NCI-H2107 treated with DMSO at 0.1 percent for 48 hours (cell line): Measurements from ENCODE around the gene JAM3.
A peak's percentile ranks its signal among the peaks of the same experiment; 100 is the strongest.
"Not testable (repeated sequence)": the region's sequence is repeated elsewhere in the genome, so short reads cannot be mapped to it uniquely, and the experiment has no call there.

ENCODE experiments used
- DNase-seq: peaks from one replicate; lab custom pipeline; 2025; ENCODE audit not compliant: unreplicated experiment; lab: John Stamatoyannopoulos, UW

The JAM3 gene

DNA sequence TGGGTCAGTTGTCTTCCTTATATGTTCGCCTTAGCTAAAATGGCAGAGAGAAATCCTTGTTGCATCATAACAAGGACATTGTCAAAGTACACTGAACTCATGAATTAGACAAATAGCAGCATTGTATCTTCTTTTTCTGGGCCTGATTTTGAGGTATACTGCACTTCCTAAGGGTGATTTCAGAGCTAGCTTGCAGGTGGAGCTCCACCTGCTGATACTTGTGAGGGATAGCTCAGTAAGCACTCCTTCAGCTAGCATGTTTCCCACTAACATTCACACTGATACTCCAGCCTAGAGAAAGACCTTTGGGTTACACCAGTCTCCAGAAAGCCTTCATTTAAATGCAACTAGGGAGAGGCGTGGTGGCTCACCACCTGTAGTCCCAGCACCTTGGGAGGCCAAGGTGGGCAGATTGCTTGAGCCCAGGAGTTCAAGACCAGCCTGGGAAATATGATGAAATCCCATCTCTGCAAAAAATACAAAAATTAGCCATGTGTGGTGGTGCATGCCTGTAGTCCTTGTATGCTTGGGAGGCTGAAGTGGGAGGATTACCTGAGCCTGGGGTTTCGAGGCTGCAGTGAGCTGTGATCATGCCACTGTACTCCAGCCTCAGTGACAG lies 29.8 kb downstream of the JAM3 start:
- peak; percentile 35 for DNase-seq

DNA sequence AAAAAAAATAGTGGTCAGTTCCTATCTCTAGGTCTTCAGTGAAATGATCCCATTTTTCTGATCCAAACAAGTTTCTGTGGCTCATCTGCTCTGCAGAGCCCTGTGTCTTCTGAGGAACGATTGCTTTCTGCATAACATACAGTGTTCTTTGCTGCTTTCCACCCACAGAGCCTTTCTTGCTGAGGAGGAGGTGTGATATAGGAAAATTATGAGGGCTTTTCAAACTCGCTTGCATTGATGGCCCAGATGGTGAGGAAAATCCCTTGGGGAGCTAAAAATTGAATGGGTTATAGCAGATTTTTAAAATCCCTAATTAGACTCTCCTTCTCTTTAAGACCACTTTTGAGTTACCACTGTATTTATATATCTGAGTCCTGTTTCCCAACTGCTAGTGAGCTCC lies 31.3 kb downstream of the JAM3 start:
- DNase-seq, result no peak

DNA sequence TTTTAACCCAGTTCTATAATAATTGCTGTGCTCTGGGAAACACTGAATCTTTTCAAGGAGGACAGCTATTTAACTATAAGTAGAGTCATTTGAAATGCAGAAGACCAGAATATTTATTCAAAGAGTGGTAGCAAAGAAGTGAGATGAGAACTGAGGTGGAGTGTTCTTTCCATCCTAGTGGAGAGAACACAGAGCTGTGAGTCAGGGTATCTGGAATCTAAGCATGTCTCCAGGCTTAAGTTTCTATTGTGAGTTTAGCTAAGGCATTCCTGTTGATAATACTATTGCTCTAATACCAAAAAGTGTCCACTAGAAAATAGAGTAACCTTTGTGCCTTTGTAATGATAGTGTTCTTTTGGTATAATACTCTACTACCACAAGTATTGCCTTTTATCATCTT lies 32.4 kb downstream of the JAM3 start:
- DNase-seq, result no peak

DNA sequence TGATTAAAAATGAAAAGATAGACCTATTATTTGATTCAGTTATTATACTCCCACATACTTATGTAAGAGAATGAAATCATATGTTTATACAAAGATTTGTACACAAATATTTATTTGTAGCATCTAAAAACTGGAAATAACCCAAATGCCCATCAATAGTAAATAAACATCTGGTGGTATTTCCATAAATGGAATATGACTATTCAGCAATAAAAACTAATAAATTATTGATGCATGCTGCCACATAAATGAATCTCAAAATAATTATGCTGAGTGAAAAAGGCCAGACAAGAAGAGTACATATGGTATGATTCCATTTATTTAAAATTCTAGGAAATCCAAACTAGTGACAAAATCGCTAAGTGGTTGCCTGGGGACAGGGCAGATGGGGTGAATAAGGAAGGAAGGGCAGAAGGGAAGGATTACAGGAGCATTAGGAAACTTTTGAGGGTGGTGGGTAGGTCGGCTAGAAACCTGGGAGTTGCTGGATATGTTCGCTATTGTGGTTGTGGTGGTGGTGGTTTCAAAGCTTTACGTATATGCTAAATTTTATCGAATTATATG lies 41.5 kb downstream of the JAM3 start:
- no peak for DNase-seq

DNA sequence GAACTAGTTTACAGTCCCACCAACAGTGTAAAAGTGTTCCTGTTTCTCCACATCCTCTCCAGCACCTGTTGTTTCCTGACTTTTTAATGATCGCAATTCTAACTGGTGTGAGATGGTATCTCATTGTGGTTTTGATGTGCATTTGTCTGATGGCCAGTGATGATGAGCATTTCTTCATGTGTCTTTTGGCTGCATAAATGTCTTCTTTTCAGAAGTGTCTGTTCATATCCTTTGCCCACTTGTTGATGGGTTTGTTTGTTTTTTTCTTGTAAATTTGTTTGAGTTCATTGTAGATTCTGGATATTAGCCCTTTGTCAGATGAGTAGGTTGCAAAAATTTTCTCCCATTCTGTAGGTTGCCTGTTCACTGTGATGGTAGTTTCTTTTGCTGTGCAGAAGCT lies 44.9 kb downstream of the JAM3 start:
- DNase-seq, result not testable (repeated sequence)

DNA sequence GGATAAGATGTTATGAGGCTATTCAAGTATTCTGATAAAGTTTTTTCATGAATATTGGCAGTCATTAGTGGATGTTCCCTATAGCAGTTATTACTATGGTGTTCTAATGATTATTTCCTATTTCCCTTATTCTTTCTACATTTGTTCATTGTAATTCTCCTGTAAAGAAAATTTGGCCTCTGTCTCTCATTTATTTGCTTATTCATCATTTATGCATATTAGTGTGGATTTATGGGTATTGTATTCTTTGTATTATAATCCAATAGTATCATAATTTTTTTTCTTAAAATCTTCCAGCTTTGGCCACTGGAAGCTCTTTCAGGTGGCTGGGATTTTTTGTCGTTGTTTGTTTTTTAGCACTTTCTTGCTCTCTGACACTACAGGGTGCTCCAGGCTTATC lies 47.3 kb downstream of the JAM3 start:
- no peak for DNase-seq

DNA sequence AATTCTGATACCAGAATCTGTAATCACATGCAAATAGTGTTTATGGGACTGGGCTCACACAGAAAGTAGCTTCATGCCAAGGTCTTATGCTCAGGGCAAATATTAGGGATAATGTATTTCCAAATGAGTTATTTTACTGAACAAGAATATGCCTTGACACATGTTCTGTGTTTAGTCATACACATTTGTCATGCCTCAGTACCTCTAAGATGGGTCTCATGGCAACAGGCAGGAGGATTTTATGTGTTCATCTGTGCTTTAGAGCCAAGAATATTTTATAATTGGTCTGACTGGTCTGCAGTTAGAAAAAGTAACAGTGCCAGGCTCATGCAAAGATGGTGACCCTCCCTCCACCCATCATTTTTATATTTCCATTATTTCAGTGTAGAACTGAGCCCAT lies 49.1 kb downstream of the JAM3 start:
- DNase-seq, result no peak

DNA sequence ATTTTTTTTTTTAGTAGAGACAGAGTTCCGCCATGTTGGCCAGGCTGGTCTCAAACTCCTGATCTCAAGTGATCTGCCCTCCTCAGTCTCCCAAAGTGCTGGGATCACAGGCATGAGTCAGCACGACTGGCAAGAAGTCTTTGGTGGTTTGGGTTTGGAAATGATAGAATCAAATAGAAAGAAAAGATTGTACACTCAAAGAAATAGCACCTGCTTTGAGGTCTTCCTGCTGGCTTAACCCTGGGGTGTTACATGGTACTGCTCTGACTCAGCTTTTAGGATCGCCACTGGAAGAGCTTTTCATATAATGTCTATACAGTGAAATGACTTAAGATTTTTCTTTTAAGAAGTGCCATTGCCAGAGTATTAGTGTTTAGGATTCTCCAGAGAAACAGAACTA lies 50.2 kb downstream of the JAM3 start:
- DNase-seq, result no peak

DNA sequence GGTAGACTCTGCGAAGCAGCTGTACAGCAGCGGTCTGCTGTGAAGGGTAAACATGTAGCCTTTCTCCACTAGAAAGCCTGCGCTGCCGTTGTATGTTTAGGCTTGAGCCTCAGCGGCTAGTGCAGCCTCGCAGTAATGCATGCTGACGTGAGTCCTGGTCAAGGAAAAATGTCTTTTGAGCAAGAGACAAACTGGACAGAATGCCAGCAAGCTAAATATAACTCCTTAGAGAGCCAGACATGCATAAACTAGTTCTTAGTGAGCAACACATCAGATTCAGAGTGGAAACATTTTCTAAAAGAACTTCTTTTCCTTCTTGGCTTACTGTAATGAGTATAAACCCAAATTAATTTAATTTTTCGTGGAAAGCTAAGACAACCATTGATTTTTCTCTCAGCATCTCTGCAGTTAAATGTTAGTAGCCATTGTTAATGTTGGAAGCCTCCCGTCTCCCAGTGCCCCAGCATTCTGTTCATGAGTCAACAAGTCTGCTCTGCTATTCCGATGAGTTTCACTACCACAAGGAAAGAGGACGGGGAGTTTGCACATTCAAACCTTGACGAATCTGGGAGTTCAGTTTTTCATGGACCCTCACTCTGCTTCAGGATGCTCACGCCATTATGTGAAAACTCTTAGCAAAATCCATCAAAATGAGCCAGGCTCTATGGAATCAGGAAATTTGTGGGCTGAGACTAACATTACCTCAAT lies 51.4 kb downstream of the JAM3 start:
- no peak for DNase-seq

DNA sequence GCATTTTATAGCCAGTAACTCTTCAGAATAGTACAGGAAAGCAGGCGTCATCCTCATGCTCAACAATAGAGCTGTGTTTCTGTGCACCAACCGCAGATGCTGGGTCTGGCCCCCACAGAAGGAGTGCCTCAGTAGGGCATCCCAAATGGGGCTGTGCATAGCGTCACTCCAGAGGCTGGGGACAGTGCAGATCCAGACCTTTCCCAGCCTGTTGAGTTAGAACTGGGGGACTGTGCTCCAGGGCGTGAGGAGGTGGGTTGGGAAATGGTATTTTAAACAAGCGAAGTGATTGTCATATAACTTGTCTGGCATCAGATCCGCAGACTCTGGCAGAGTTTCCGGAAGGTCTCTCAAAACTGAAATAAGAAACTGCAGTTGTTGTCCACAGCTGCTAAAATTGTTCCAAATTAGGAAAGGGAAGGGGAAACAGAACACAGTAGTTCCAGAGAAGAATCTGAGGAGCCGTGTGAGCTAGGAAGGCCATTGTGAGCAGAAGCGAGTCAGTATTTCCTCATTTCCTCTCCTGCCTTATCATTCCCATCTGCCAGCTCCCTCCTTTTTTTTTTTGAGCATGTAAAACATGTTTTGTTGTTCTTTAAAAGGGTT lies 52.2 kb downstream of the JAM3 start:
- no peak for DNase-seq

DNA sequence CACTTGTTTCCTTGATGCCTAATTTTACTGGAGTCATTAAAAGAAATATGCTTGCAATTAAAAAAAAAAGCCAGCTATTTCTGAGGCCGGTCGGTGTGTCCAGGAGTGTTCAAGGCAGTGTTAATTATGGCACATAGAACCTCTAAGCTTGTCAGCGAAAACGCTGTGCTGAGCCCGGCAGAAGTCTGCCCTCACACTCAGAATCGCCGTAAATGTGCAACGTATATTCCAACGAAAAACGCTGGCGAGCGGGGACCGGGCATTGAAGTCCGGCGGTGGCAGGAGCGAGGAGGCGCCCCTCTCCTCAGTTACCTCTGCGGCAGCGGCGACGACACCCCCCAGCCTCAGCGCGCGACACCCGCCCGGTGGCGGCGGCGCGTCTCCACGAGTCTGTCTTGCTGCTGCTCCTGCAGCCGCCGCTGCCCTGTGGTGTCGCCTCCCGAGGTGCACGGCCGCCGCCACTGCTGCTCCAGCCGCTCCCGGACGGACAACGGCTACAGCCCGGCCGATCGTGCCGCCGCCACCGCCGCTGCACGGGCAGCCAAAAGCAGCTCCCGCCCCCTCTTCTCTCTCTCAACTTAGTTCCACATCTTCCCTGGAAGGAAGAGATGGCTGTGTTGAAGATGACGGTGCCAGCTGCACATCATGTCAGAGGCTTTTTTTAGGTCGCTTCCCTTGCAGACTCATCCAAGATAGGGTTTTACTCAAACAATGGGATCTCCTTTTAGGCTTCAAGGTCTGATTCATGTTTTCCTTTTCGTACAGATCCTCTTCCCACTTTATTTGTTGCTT lies 56.0 kb downstream of the JAM3 start:
- no peak for DNase-seq

DNA sequence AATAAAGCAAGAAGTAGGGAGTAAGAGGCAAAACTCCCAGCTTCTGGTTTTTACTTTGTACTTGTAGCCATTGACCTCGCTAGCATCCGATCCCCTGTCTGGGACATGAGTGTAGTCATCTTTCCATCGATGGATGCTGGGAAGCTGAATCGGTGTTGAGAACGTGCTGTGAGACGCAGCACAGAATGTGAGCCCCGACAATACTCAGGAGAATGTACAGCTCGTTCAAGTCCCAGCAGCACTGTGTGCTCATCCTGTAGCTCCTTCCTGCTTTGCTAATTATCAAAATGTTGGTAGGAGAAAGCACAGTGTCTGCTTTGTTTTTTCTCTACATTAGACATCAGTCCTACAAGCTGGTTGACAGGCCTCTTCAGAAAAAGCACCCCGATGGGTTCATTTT lies 56.6 kb downstream of the JAM3 start:
- DNase-seq, result no peak

DNA sequence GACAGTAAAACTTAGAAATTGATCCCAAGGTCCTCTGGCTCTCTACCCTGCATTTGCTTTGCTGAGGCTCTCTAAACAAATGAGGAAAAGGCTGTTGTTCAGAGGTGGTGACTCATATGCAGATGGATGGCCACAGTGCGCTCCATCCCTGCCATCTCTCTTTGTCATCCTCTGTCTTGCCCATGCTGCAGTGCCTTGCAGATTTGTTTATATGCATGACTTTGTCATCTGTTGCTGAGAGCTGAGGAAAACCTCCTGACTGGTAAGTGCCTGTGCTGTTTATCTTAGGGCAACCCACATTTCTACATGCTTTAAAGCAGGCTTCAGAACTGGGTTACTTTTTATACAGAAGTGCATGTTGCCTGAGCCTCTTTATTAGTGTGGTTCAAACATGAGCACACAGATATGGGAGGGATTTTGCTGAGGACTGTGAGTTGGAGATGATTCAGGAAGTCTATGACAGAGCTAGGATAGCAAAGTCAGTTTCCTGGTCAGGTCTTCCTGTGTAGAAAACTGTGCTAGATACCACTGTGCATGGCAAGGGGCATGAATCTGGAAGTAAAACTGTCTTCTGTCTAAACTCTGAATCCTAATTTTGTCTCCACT lies 57.4 kb downstream of the JAM3 start:
- DNase-seq, result no peak

DNA sequence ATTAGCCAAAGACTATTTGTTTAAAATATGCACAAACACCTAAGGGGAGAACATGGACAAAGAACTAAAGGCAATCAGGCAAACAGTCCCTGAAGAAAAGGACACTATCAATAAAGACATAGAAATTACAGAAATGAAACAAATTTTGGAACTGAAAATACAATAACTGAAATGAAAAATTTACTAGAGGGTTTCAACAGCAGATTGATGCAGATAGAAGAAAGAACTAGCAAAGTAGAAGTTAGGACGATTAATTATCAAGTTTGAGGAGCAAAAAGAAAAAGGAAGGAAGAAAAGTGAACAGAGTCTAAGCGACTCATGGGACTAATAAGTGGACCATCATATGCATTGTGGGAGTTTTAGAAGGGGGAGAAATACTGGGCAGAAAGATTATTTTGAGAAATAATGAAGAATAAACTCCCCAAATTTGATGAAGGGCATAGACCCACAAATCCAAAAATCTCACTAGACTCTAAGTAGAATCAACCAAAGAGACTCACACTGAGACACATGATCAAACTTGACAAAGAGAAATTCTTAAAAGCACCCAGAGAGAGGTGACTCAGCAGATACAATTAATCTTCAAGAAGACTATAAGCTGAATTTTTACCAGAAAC lies 62.9 kb downstream of the JAM3 start:
- DNase-seq, result no peak

DNA sequence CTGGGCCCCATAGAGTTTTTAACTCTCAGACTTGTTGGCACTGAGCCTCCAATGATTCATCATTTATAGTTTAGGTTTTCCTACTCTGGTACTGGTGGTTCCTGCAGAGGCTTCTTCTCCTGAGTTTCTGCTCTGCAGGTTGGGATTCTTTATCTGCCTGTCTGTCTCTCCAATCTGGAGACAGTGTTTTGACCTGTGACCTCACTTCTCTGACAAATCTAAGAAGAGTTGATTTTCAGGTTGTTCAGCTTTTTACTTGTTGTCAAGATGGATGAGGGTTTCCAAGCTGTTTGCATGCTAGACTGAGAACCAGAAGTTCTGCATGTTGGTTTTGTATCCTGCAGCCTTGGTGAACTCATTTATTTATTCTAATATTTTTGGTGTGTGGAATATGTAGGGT lies 63.9 kb downstream of the JAM3 start:
- DNase-seq, result no peak

DNA sequence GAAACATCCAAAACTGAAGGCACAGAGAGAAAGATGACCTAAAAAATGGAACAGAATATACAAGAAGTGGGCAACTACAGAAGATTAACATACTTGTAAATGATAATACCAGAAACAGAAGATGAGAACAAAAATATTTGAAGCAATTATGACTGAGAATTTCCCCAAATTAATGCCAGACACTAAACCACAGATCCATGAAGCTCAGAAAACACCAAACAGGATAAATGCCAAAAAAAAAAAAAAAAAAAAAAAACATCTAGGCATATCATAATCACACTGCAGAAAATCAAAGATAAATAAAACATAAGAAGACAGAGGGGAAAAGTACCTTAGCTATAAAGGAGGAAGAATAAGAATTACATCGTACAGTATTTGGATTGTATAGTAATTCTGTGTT lies 65.3 kb downstream of the JAM3 start:
- no peak for DNase-seq

DNA sequence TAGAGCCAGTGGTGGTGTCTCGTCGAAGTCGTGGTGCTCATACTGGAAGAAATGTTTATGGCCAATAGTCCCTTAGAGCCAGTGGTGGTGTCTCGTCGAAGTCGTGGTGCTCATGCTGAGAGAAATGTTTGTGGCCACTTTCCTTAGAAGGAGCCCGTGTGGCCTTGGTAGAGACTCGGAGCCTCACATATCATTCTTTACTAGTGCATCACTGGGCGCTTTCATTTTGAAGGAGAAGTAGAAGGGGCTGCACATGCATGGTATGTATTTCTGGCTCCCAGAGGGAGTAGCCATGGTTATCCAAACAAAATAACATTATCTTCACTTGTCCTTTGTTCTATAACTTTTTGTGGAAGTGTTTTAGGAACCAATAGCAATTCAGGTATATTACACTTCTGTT lies 69.5 kb downstream of the JAM3 start:
- DNase-seq, result no peak

DNA sequence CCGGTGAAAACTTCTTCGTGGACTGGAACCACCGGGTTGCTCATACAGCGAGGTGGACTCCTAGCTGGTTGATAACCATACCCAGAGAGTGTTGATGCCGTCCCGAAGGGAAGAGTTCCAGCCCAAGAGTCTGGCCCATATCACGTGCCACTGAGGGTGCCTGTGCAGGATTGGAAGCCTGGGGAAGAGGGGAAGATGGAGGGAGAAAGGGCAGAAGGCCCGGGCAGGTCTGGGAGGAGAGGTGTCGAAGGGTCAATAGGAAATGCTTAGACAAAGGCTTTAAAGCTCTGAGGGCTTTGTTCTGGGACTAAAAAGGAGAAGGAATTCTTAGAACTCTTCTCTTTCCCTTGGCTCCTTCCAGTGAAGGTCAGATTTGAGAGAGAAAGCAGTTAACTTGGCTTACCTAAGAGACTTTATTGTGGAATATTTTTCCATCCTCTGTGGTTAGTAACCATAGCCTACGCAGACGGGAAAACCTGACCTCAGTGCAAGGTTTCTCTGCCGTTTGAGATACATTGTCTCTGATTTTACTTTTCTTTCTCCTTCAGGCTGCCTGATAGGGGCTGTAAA lies 70.5 kb downstream of the JAM3 start:
- no peak for DNase-seq

DNA sequence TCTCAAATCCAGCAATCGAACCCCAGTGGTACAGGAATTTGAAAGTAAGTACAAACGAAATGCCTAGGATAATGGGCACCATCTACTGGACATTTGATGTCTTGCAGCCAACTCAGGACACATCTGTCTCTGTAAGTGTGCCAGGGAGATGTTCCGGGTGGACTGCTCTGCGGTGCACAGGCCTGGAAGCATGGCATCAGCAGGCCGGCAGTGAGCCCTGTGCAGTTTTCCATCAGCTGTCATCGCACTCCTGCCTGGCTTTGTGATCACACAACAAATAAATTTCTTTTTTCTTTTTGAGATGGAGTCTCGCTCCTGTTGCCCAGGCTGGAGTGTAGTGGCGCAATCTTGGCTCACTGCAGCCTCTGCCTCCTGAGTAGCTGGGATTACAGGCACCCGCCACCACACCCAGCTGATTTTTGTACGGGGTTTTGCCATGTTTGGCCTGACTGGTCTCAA lies 71.0 kb downstream of the JAM3 start:
- DNase-seq, result no peak

DNA sequence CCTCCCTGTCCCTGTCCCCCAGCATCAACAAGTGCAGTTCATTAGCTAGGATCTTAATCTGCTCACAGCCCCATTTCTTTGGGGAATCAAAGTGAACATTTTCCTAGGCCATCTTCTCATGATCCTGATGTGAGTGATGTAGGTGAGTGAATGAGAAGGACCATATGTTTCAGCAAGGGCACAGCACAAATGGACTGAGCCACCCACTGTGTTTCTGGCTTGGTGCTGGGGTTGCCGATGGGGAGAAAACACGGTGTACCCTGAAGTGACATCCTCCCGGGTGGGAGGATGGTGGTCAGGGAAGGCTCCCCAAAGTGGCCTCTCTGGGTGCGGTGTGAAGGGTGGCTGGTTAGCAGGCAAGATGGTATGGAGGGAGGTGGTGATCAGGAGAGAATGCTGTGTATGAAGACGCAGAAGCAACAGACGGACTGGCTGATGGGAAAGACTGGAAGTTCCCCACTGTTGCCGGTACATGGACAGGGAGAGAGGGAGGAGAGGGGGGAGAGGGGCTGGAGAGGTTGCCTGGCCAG lies 72.2 kb downstream of the JAM3 start:
- no peak for DNase-seq
